H1 (cell line): ENCODE measurements around the gene IFT122. TPM values are rescaled to one million over a fixed set of nuclear protein-coding genes. Genes with fewer than 3 reads are reported as not detected.
"Not testable (repeated sequence)": the region's sequence is repeated elsewhere in the genome, so short reads cannot be mapped to it uniquely, and the experiment has no call there.

Experiments
- CTCF ChIA-PET: fragments of 300-600 bp; sonication (Branson Sonifier 250); formaldehyde crosslinking; loops from one replicate; lab custom pipeline; 2021; ENCODE audit not compliant: partially characterized antibody; lab: Charles Lee
- POLR2A ChIA-PET: fragments of 300-600 bp; sonication (Branson Sonifier 250); formaldehyde crosslinking; loops from one replicate; lab custom pipeline; 2021; ENCODE audit warnings: inconsistent platforms; ENCODE audit not compliant: partially characterized antibody; lab: Charles Lee
- DNase-seq, 2 experiments: peaks; one replicate each; pipeline versions ENCODE4 v3.0.0 to v3.0.0-alpha.2; 2010 to 2022; ENCODE audit warnings: low spot score in 2 of 2, low read depth in 1 of 2, mixed read lengths in 1 of 2
- FAIRE-seq: peaks from 2 replicates; lab custom pipeline; 2011; peaks lifted over from hg19 to GRCh38; lab: Jason Lieb, UNC
- H2AFZ ChIP-seq: 2 replicates; pipeline ENCODE4 v1.8.1; 2012; ENCODE audit warnings: low read length, inconsistent platforms
- H2AK5ac ChIP-seq: 2 replicates; pipeline ENCODE4 v1.6.1; 2013; ENCODE audit warnings: low read depth, low read length
- H2BK120ac ChIP-seq: replicated peaks from 2 replicates; pipeline ENCODE3; 2013; ENCODE audit warnings: low read depth, low read length, inconsistent platforms
- H2BK12ac ChIP-seq: 2 replicates; pipeline ENCODE4 v1.6.1; 2013; ENCODE audit warnings: low read depth, low read length
- H2BK15ac ChIP-seq: 2 replicates; pipeline ENCODE4 v1.6.1; 2013; ENCODE audit warnings: low read length
- H2BK20ac ChIP-seq: 2 replicates; pipeline ENCODE4 v1.6.1; 2013; ENCODE audit warnings: low read length
- H2BK5ac ChIP-seq: 2 replicates; pipeline ENCODE4 v1.6.1; 2013; ENCODE audit warnings: low read depth, low read length
- H3K14ac ChIP-seq: 2 replicates; pipeline ENCODE4 v1.6.1; 2013; ENCODE audit warnings: inconsistent platforms; ENCODE audit not compliant: insufficient read length
- H3K18ac ChIP-seq: 2 replicates; pipeline ENCODE4 v1.6.1; 2013; ENCODE audit warnings: low read length; ENCODE audit errors: extremely low read depth
- H3K23ac ChIP-seq: 2 replicates; pipeline ENCODE4 v1.6.1; 2013; ENCODE audit warnings: inconsistent platforms; ENCODE audit not compliant: insufficient read length
- H3K23me2 ChIP-seq: 2 replicates; pipeline ENCODE4 v1.6.1; 2013; ENCODE audit warnings: low read depth, low read length
- H3K27ac ChIP-seq: 2 replicates; pipeline ENCODE4 v1.6.1; 2011; ENCODE audit warnings: low read depth, low read length, inconsistent platforms
- H3K27me3 ChIP-seq, 4 experiments: replicated peaks in 1 of 4; 1 replicate in 1 of 4; 2 replicates in 3 of 4; pipeline versions ENCODE4 v1.6.1 to v1.8.1; 2011 to 2013; ENCODE audit warnings: low read length in 3 of 4, mild to moderate bottlenecking in 3 of 4, inconsistent platforms in 2 of 4, mixed read lengths in 2 of 4, moderate library complexity in 1 of 4; ENCODE audit not compliant: control insufficient read depth in 3 of 4, insufficient read depth in 3 of 4; ENCODE audit errors: extremely low read depth in 1 of 4
- H3K36me3 ChIP-seq, 4 experiments: 2 replicates each; pipeline versions ENCODE4 v1.6.1 to v1.8.1; 2011 to 2013; ENCODE audit warnings: mild to moderate bottlenecking in 4 of 4, low read length in 3 of 4, moderate library complexity in 2 of 4, control low read depth in 1 of 4, inconsistent platforms in 1 of 4; ENCODE audit not compliant: insufficient read depth in 4 of 4, control insufficient read depth in 2 of 4
- H3K4ac ChIP-seq: replicated peaks from 2 replicates; pipeline ENCODE3; 2013; ENCODE audit warnings: low read length, low read depth, mixed read lengths, inconsistent platforms; ENCODE audit not compliant: insufficient read length
- H3K4me1 ChIP-seq, 4 experiments: replicated peaks in 1 of 4; 1 replicate in 1 of 4; 2 replicates in 3 of 4; pipeline versions ENCODE4 v1.6.1 to v1.8.1; 2011 to 2013; ENCODE audit warnings: low read length in 3 of 4, inconsistent platforms in 2 of 4, mixed read lengths in 1 of 4; ENCODE audit not compliant: insufficient read depth in 4 of 4, control insufficient read depth in 3 of 4
- H3K4me2 ChIP-seq, 2 experiments: 2 replicates each; pipeline versions ENCODE4 v1.6.1 to v1.8.1; 2011 to 2013; ENCODE audit warnings: low read depth in 2 of 2, low read length in 2 of 2, control low read depth in 1 of 2, inconsistent platforms in 1 of 2, mild to moderate bottlenecking in 1 of 2; ENCODE audit not compliant: insufficient read depth in 1 of 2
- H3K4me3 ChIP-seq, 4 experiments: fragments of 200-600, 300-600 bp in 1 of 4; sonication (generic), shearing (Covaris generic), sonication (Bioruptor Twin) in 1 of 4; 2 replicates each; pipeline versions ENCODE4 v1.5.1 to v1.8.1; 2011 to 2016; ENCODE audit warnings: low read length in 4 of 4, low read depth in 3 of 4, control low read depth in 2 of 4, inconsistent platforms in 2 of 4, mild to moderate bottlenecking in 2 of 4, mixed read lengths in 1 of 4, moderate library complexity in 1 of 4; ENCODE audit not compliant: insufficient read depth in 2 of 4; ENCODE audit errors: extremely low read depth in 1 of 4
- H3K56ac ChIP-seq: replicated peaks from 2 replicates; pipeline ENCODE3; 2013; ENCODE audit warnings: low read depth, mild to moderate bottlenecking, mixed read lengths, low read length, inconsistent platforms; ENCODE audit not compliant: insufficient read length
- H3K79me1 ChIP-seq: 2 replicates; pipeline ENCODE4 v1.6.1; 2013; ENCODE audit warnings: low read depth, low read length, control low read depth
- H3K79me2 ChIP-seq, 2 experiments: 2 replicates each; pipeline versions ENCODE4 v1.6.1 to v1.8.1; 2012 to 2013; ENCODE audit warnings: low read length in 2 of 2, mild to moderate bottlenecking in 2 of 2, inconsistent platforms in 1 of 2; ENCODE audit not compliant: insufficient read depth in 2 of 2, control insufficient read depth in 1 of 2
- H3K9ac ChIP-seq, 4 experiments: replicated peaks in 1 of 4; 1 replicate in 1 of 4; 2 replicates in 3 of 4; pipeline versions ENCODE4 v1.6.1 to v1.8.1; 2011 to 2013; ENCODE audit warnings: low read depth in 3 of 4, low read length in 3 of 4, control low read depth in 2 of 4, mild to moderate bottlenecking in 2 of 4, moderate library complexity in 2 of 4, inconsistent platforms in 1 of 4; ENCODE audit errors: extremely low read depth in 1 of 4
- H3K9me3 ChIP-seq, 2 experiments: 2 replicates each; pipeline versions ENCODE4 v1.6.1 to v1.8.1; 2012 to 2013; ENCODE audit warnings: mild to moderate bottlenecking in 2 of 2, moderate library complexity in 2 of 2, control low read depth in 1 of 2, inconsistent platforms in 1 of 2, low read depth in 1 of 2, low read length in 1 of 2, mixed read lengths in 1 of 2; ENCODE audit not compliant: insufficient read depth in 2 of 2
- H4K20me1 ChIP-seq, 2 experiments: replicated peaks in 1 of 2; 2 replicates each; pipeline versions ENCODE3 to v1.8.1; 2011 to 2013; ENCODE audit warnings: inconsistent platforms in 2 of 2, low read length in 2 of 2, mild to moderate bottlenecking in 1 of 2; ENCODE audit not compliant: insufficient read depth in 2 of 2, control insufficient read depth in 1 of 2
- H4K5ac ChIP-seq: 2 replicates; pipeline ENCODE4 v1.6.1; 2013; ENCODE audit warnings: low read length, low read depth, mixed read lengths, inconsistent platforms; ENCODE audit not compliant: insufficient read length
- H4K8ac ChIP-seq: 2 replicates; pipeline ENCODE4 v1.8.0; 2013; ENCODE audit warnings: mild to moderate bottlenecking, moderate library complexity, low read length, inconsistent platforms; ENCODE audit not compliant: insufficient read depth; ENCODE audit errors: extremely low read depth
- H4K91ac ChIP-seq: replicated peaks from 2 replicates; pipeline ENCODE3; 2013; ENCODE audit warnings: low read length, mixed read lengths, inconsistent platforms; ENCODE audit not compliant: insufficient read length
- WGBS, 2 experiments: shearing (Covaris generic) in 1 of 2; methylation state at CpG; one replicate each; pipeline versions ENCODE4 v1.1.6 to v1.1.7; 2013 to 2015; ENCODE audit warnings: low lambda C conversion rate in 2 of 2, mixed read lengths in 2 of 2, inconsistent platforms in 1 of 2, low coverage in 1 of 2, missing lambda C conversion rate in 1 of 2; ENCODE audit not compliant: insufficient replicate concordance in 2 of 2, insufficient coverage in 1 of 2, insufficient read length in 1 of 2; ENCODE audit errors: extremely low coverage in 1 of 2, missing lambda C conversion rate in 1 of 2; 5-methylcytosine and 5-hydroxymethylcytosine counted together
- polyA plus RNA-seq, 7 experiments: library from polyadenylated mRNA; depleted of rRNA in 3 of 7; stranded (reverse) in 5 of 7; unstranded in 2 of 7; fragments of >200 nt in 5 of 7; fragments of 200-250 nt in 2 of 7; gene quantifications; 1 replicate in 5 of 7; 2 replicates in 1 of 7; 4 replicates in 1 of 7; pipeline versions ENCODE4 v1.2.1 to v1.2.3, GENCODE V29; 2011 to 2013; ENCODE audit warnings: missing spikeins in 2 of 7, mixed read lengths in 2 of 7
- total RNA-seq: library from RNA; stranded (reverse); fragmentation: NEBNext Ultra II Directional; extraction: Animal tissue kit (Norgen Biotek cat#: 25700); gene quantifications from 2 replicates; pipeline ENCODE4 v1.2.1, GENCODE V29; 2021

Gene IFT122
- total and polyA plus RNA-seq, 2 of the 8 experiments (the other 6 are each of a cell fraction or from before 2014, with no cell fraction given) = 23.7 to 25.1 TPM

DNA sequence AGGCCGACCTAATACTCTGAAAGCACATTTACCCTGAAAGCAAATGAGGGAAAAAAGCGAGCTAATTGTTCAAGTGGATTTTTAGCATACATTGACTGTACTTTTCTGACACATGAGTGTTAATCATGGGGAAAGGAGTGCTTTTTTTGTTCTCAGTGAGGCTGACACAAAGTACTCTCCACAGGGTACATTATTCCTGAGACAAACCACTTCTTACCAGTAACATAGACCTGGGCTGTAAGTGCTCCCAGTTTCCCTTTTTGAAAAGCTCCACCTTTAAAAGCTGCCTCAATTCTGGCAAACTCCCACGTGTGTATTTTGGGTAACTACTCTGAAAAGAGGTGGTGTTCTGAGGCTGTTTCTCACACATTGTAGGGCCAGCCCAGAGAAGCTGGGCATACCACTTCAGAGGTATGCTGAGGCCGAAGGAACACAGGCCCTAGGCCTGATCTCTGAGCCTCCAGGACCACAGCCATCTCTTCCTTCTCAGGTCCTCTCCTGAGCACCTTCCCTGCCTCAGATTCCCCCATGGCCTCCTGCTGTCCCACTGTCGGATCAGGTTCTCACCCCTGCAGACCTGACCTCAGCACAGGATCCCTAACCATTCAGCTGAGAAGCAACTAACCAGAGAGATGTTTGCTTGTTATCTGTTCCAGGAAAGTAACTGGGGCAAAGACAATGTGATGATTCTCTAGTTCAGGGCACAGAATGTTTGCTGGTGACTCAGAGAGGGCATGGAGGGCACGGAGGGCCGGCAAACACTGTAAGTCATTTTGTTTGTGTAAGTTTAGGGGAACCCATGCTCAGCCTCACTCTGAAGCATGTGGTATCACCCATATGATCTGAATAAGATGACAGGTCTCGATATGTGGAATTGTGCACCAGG, 58.8 kb downstream of the IFT122 start:
- H3K23ac ChIP-seq, H3K18ac ChIP-seq, H3K4me3 ChIP-seq, H2AK5ac ChIP-seq, H2BK20ac ChIP-seq, H3K4ac ChIP-seq, H3K9me3 ChIP-seq, H3K56ac ChIP-seq, H2BK5ac ChIP-seq, H3K27me3 ChIP-seq, H4K91ac ChIP-seq, H4K20me1 ChIP-seq, H3K79me2 ChIP-seq, H3K9ac ChIP-seq, H3K4me1 ChIP-seq, H3K14ac ChIP-seq, H4K5ac ChIP-seq, H3K27ac ChIP-seq, FAIRE-seq, POLR2A ChIA-PET, DNase-seq, H3K4me2 ChIP-seq, H3K79me1 ChIP-seq, H3K23me2 ChIP-seq, H2BK15ac ChIP-seq, H2AFZ ChIP-seq, H2BK120ac ChIP-seq, H2BK12ac ChIP-seq, H4K8ac ChIP-seq: not testable (repeated sequence)
- CTCF ChIA-PET = interaction anchor here (0.7 kb wide), 1 partner anchor 106 kb away, joined by 3 read pairs; no protein-coding TSS in a partner anchor
- peaks cover 2 to 11% (median 4%) of the 10 kb centered on the region in 4 experiments; a peak in 5 of 8 replicates for H3K36me3 ChIP-seq
- WGBS, 2 experiments = 81% methylated on average over 6 of the region's 8 CpGs; no CpG with 5 or more reads in 1 of the 2 experiments
